H1 (cell line): Measurements from ENCODE around the gene ETFBKMT.

Source experiments
- CREB1 ChIP-seq: IDR thresholded peaks from 2 replicates; pipeline ENCODE4 v1.6.1; 2012; ENCODE audit warnings: inconsistent platforms
- EZH2 ChIP-seq: fragments of 200-600 bp; sonication (generic); IDR thresholded peaks from 2 replicates; pipeline ENCODE4 v1.7.1; 2012; ENCODE audit warnings: low read depth, mild to moderate bottlenecking, moderate library complexity, low read length, inconsistent platforms; ENCODE audit not compliant: severe bottlenecking
- POLR2A ChIP-seq, 2 experiments: IDR thresholded peaks; 1 replicate in 1 of 2; 2 replicates in 1 of 2; pipeline ENCODE4 v1.6.1; 2011; ENCODE audit warnings: low read depth in 2 of 2, low read length in 2 of 2, mild to moderate bottlenecking in 2 of 2; ENCODE audit errors: control extremely low read depth in 1 of 2
- TF ChIP-seq, protein P1 (sequence below), 3 experiments: IDR thresholded peaks; 1 replicate in 2 of 3; 2 replicates in 1 of 3; pipeline versions ENCODE4 v1.5.1 to v1.6.1; 2011; ENCODE audit warnings: low read length in 3 of 3, mild to moderate bottlenecking in 3 of 3, inconsistent platforms in 2 of 3, low read depth in 1 of 3, moderate library complexity in 1 of 3; ENCODE audit not compliant: insufficient read depth in 1 of 3; ENCODE audit errors: control extremely low read depth in 1 of 3
- TF ChIP-seq, protein P2 (sequence below): IDR thresholded peaks from 2 replicates; pipeline ENCODE4 v1.6.1; 2012; ENCODE audit warnings: inconsistent platforms

DNA sequence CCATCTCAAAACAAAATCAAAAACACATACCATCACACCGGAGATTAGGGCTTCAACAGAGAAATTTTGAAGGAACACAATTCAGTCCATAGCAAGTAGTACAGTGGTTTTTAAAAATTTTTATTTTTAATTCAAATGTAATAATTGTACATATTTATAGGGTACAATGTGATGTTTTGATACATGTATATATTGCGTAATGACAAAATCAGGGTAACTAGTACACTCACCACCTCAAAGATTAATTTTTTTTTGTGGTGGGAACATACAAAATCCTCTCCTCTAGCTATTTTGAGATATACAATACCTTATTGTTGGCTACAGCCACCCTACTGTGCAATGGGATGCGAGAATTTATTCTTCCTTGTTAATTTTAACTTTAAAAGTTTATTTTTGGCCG lies 26.0 kb upstream of the ETFBKMT start:
- TF ChIP-seq EZH2 (no peak), CREB1 (no peak), POLR2A (IDR thresholded peaks at IDR 0.05; ENCODE audit: control extremely low read depth in 1 of 2, low read depth in 2 of 2, low read length in 2 of 2) (no peak)
- TF ChIP-seq, protein P1, sequence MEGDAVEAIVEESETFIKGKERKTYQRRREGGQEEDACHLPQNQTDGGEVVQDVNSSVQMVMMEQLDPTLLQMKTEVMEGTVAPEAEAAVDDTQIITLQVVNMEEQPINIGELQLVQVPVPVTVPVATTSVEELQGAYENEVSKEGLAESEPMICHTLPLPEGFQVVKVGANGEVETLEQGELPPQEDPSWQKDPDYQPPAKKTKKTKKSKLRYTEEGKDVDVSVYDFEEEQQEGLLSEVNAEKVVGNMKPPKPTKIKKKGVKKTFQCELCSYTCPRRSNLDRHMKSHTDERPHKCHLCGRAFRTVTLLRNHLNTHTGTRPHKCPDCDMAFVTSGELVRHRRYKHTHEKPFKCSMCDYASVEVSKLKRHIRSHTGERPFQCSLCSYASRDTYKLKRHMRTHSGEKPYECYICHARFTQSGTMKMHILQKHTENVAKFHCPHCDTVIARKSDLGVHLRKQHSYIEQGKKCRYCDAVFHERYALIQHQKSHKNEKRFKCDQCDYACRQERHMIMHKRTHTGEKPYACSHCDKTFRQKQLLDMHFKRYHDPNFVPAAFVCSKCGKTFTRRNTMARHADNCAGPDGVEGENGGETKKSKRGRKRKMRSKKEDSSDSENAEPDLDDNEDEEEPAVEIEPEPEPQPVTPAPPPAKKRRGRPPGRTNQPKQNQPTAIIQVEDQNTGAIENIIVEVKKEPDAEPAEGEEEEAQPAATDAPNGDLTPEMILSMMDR (IDR thresholded peaks at IDR 0.05; ENCODE audit: control extremely low read depth in 1 of 3, insufficient read depth in 1 of 3, low read depth in 1 of 3, low read length in 3 of 3): no peak
- TF ChIP-seq, protein P2, sequence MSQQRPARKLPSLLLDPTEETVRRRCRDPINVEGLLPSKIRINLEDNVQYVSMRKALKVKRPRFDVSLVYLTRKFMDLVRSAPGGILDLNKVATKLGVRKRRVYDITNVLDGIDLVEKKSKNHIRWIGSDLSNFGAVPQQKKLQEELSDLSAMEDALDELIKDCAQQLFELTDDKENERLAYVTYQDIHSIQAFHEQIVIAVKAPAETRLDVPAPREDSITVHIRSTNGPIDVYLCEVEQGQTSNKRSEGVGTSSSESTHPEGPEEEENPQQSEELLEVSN: no peak
